Upper lobe of left lung (tissue), 4 donors: Measurements from ENCODE around the gene ILF3.

Experiments used
- EP300 ChIP-seq, 4 donors: sonication (generic); formaldehyde crosslinking; IDR thresholded peaks; one replicate each; pipeline ENCODE4 v1.5.1; 2017; ENCODE audit warnings: antibody characterized with exemption in 4 of 4, control low read depth in 2 of 4
- POLR2A ChIP-seq, 4 donors: fragments of 450-650 bp; IDR thresholded peaks; one replicate each; pipeline ENCODE4 v1.5.1; 2016 to 2017; ENCODE audit warnings: antibody characterized with exemption in 4 of 4, mild to moderate bottlenecking in 2 of 4
- POLR2AphosphoS5 ChIP-seq, 2 donors: sonication (generic); formaldehyde crosslinking; IDR thresholded peaks; one replicate each; pipeline ENCODE4 v1.5.1; 2017; ENCODE audit warnings: antibody characterized with exemption in 2 of 2
- TF ChIP-seq, protein P1 (sequence below), 6 experiments: fragments of 450-650 bp in 4 of 6; fragments of 200-600 bp in 2 of 6; sonication (generic) in 2 of 6; IDR thresholded peaks; one replicate each; pipeline ENCODE4 v1.5.1; 2016 to 2019; ENCODE audit warnings: antibody characterized with exemption in 6 of 6

DNA sequence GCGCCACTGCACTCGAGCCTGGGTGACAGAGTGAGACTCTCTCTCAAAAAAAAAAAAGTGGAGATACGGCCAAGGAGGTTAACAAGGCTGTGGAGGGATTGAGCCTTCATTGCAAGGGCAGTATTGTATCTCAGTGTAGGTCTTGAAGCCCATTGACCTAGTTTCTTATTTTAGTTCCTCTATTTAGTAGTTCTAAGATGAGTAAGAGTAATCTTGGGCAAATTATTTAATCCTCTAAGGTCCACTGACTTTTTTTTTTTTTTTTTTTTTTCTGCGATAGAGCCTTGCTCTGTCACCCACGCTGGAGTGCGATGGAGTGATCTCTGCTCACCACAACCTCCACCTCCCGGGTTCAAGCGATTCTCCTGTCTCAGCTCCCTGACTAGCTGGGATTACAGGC is 14.3 kb upstream of the ILF3 start:
- TF ChIP-seq POLR2A (IDR thresholded peaks at IDR 0.05): no peak
- TF ChIP-seq, protein P1, sequence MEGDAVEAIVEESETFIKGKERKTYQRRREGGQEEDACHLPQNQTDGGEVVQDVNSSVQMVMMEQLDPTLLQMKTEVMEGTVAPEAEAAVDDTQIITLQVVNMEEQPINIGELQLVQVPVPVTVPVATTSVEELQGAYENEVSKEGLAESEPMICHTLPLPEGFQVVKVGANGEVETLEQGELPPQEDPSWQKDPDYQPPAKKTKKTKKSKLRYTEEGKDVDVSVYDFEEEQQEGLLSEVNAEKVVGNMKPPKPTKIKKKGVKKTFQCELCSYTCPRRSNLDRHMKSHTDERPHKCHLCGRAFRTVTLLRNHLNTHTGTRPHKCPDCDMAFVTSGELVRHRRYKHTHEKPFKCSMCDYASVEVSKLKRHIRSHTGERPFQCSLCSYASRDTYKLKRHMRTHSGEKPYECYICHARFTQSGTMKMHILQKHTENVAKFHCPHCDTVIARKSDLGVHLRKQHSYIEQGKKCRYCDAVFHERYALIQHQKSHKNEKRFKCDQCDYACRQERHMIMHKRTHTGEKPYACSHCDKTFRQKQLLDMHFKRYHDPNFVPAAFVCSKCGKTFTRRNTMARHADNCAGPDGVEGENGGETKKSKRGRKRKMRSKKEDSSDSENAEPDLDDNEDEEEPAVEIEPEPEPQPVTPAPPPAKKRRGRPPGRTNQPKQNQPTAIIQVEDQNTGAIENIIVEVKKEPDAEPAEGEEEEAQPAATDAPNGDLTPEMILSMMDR (IDR thresholded peaks at IDR 0.05): no peak
- no peak for TF ChIP-seq POLR2AphosphoS5 (IDR thresholded peaks at IDR 0.05)
- TF ChIP-seq EP300 (IDR thresholded peaks at IDR 0.05): no peak
